ENCODE measurements around the gene IER5L.
"Not testable (repeated sequence)": the region's sequence is repeated elsewhere in the genome, so short reads cannot be mapped to it uniquely, and the experiment has no call there.

The IER5L gene

DNA sequence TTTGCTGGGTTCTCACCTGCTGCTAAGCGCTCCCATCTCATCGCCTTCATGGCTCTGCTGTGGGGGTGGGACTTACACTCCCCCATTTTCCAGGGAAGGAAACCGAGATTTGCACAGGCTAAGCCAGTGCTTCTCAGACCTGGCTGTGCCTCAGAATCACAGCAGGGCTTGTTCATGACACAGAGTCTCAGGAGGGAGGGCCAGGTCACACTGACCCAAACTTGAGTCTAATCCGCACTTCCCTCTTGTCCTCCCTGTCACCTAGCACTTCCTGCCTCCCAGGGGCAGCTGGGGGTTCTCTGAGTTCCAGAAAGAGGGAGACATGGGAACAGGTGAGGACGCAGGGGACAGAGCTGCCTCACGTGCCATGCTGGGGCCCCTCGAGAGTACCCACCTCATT lies 15.6 kb upstream of the IER5L start:
- in situ Hi-C loops (cut with HindIII; ENCODE audit: low sequenced_read_pairs): no loop called here
- no peak for DNase-seq (ENCODE audit: low read depth, low spot score)
- H3K4me3 ChIP-seq (ENCODE audit: low read depth, low read length): no peak overlapping the region
- TF ChIP-seq, protein P1, sequence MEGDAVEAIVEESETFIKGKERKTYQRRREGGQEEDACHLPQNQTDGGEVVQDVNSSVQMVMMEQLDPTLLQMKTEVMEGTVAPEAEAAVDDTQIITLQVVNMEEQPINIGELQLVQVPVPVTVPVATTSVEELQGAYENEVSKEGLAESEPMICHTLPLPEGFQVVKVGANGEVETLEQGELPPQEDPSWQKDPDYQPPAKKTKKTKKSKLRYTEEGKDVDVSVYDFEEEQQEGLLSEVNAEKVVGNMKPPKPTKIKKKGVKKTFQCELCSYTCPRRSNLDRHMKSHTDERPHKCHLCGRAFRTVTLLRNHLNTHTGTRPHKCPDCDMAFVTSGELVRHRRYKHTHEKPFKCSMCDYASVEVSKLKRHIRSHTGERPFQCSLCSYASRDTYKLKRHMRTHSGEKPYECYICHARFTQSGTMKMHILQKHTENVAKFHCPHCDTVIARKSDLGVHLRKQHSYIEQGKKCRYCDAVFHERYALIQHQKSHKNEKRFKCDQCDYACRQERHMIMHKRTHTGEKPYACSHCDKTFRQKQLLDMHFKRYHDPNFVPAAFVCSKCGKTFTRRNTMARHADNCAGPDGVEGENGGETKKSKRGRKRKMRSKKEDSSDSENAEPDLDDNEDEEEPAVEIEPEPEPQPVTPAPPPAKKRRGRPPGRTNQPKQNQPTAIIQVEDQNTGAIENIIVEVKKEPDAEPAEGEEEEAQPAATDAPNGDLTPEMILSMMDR (IDR thresholded peaks at IDR 0.05; ENCODE audit: low read depth, low read length): no peak

DNA sequence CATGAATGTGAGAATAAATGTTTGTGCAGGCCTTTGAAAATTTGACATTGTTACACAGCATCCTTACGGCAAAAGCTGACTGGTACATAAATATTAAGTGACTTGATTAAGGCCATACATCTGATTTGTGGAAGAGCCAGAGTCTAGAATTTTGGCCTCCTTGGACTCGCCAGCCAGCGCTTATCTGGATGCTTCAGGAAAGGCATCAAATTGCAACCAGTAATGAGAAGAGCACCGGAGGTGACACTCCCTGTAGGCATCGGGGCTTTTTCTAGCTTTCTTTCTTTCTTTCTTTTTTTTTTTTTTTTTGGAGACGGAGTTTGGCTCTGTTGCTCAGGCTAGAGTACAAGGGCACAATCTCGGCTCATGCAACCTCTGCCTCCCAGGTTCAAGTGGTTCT lies 13.2 kb upstream of the IER5L start:
- DNase-seq (ENCODE audit: low read depth, low spot score): no peak
- no peak overlapping the region for H3K4me3 ChIP-seq (ENCODE audit: low read depth, low read length)
- in situ Hi-C loops (cut with HindIII; ENCODE audit: low sequenced_read_pairs): no loop called here
- TF ChIP-seq, protein P1 (IDR thresholded peaks at IDR 0.05; ENCODE audit: low read depth, low read length): no peak

DNA sequence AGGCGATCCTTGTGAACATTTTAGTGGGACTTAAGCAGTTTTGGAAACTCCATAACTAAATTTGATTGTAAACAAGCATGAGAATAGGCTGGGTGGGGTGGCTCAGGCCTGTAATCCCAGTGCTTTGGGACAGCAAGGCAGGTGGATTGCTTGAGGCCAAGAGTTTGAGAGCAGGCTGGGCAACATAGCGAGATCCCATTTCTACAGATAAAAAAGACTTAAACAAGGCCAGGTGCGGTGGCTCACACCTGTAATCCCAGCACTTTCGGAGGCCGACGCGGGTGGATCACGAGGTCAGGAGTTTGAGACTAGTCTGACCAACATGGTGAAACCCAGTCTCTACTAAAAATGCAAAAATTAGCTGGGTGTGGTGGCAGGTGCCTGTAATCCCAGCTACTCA lies 11.9 kb upstream of the IER5L start:
- in situ Hi-C loops (cut with HindIII; ENCODE audit: low sequenced_read_pairs); H3K4me3 ChIP-seq (ENCODE audit: low read depth, low read length); DNase-seq (ENCODE audit: low read depth, low spot score): not testable (repeated sequence)

DNA sequence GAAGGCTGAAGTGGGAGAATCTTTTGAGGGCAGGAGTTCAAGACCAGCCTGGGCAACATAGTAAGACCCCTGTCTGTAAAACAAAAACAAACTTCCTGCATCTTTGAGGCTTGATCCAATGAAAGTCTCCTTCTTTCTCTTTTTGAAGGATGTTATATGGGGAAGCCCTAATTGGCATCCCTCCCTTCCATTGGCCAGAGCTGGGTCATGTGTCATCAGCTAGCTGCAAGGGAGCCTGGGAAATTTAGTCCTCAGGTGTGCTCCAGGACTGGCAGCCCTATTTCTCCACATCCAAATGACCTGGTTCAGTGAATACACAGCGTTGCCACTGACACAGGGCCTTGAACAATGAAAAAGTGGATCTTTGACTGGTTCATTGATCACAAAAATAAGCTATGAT lies 9.0 kb upstream of the IER5L start:
- no peak for DNase-seq (ENCODE audit: low read depth, low spot score)
- TF ChIP-seq, protein P1 (IDR thresholded peaks at IDR 0.05; ENCODE audit: low read depth, low read length): no peak
- no peak overlapping the region for H3K4me3 ChIP-seq (ENCODE audit: low read depth, low read length)
- in situ Hi-C loops (cut with HindIII; ENCODE audit: low sequenced_read_pairs): no loop called here

DNA sequence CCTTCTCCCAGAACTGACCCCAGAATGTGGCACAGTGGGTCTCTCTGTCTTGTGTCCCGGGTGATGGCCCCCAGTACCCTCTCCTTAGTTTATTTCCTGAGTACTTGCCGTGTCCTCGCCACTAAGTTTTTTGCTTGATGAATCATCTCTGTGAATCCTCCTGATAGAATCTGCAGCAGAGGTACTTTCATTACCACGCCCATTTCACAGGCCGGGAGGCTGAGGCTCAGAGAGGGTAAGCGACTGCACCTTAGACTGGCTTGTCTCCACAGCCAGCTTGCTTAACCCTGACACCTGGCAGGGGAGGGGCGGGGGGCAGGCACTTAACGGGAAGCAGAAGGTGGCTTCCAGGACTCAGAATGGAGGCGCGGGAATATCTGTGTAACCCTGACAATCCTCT lies 7.9 kb upstream of the IER5L start:
- H3K4me3 ChIP-seq (ENCODE audit: low read depth, low read length): no peak overlapping the region
- DNase-seq (ENCODE audit: low read depth, low spot score): no peak
- in situ Hi-C loops (cut with HindIII; ENCODE audit: low sequenced_read_pairs): no loop called here
- TF ChIP-seq, protein P1 (IDR thresholded peaks at IDR 0.05; ENCODE audit: low read depth, low read length): no peak

DNA sequence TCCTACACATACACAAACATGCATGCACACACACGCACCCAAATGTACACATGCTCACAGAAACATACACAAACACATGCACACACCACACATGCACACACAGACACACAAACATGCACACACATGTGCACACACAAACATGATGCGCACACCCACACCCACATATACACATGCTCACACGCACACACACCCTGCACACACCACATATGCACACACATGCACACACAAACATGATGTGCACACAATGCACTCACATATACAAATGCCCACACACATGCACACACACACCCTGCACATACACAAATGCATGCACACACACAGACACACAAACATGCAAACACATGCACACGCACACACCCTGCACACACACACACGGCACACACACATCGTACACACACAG lies 7.3 kb upstream of the IER5L start:
- H3K4me3 ChIP-seq (ENCODE audit: low read depth, low read length): no peak overlapping the region
- in situ Hi-C loops (cut with HindIII; ENCODE audit: low sequenced_read_pairs): no loop called here
- TF ChIP-seq, protein P1 (IDR thresholded peaks at IDR 0.05; ENCODE audit: low read depth, low read length): no peak
- no peak for DNase-seq (ENCODE audit: low read depth, low spot score)

DNA sequence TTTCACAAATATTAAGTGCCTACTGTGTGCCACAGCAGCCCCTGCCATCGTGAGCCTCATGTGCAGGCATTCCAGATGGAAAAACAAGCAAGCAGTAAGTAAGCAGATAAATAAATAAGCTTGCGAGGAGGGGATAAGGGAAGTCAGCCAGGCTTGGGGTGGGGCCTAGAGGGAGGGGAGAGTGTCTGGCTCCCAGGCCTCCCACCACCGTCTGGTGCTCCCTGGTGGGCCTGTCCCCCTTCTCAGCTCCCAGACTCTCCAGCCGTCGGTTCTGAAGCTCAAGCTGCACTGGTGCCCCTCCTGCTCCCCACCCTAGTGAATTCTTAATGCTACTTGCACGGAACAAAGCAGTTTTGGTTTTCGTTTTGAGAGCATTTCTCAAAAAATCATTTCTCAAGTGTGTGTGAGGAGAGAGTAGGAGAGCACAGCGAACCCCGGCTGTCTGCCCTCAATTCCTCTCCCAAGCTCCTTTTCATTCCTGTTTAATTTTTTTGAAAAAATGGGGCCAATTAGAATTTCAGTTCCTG lies 6.6 kb upstream of the IER5L start:
- DNase-seq (ENCODE audit: low read depth, low spot score): no peak
- TF ChIP-seq, protein P1 (IDR thresholded peaks at IDR 0.05; ENCODE audit: low read depth, low read length): no peak
- in situ Hi-C loops (cut with HindIII; ENCODE audit: low sequenced_read_pairs): no loop called here
- no peak overlapping the region for H3K4me3 ChIP-seq (ENCODE audit: low read depth, low read length)

Data from astrocyte of the spinal cord (primary cell).